HG03196 (cell line): Measurements from ENCODE around the gene ZNF470.
A peak's percentile ranks its signal among the peaks of the same experiment; 100 is the strongest.

Experiments
- ATAC-seq: cut with Tn5 transposase; IDR thresholded peaks from one replicate; pipeline ENCODE4 v1.9.1; 2021; ENCODE audit not compliant: unreplicated experiment

ZNF470 gene

GRCh38 chr19:56567274-56568120, at the start of gene ZNF470:
Gene ZNF470, plus strand, starts transcription at chr19:56567468. Its CDS starts 2,844 bp downstream, at chr19:56570312.
- peak; percentile 96 for ATAC-seq

GRCh38 chr19:56525214-56525860, 41.9 kb upstream of the ZNF470 start:
- no peak for ATAC-seq

- no peak for ATAC-seq
These were observed 29.8 kb upstream of the ZNF470 start for GRCh38 chr19:56537442-56537841.

- peak; percentile 76 for ATAC-seq
These were observed 29.0 kb upstream of the ZNF470 start for GRCh38 chr19:56538254-56538760.

DNA sequence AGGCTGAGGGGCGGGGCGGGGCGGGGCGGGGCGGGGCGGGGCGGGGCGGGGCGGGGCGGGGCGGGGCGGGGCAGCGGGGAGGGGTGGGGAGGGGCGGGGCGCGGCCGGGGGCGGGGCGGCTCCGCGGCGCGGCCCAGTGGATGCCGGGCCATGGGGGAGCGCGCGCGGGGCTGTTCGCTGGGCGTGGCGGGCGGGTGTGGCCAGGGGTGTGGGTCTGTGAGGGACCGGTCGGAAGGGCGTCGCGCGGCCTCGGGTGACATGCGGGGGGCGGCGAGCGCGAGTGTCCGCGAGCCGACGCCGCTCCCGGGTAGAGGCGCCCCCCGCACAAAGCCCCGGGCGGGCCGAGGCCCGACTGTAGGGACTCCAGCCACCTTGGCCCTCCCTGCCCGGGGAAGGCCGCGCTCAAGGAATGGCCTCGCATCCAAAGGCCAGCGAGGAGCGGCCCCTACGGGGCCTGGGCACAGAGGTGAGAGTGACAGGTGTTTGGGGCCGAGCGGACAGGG, 28.5 kb upstream of the ZNF470 start, which contains the start of gene ZFP28:
Gene ZFP28, plus strand, starts transcription at position 188 of the 503 bp plus-strand sequence. Its CDS starts 71 bp downstream, at position 259.
- peak; percentile 41 for ATAC-seq

DNA sequence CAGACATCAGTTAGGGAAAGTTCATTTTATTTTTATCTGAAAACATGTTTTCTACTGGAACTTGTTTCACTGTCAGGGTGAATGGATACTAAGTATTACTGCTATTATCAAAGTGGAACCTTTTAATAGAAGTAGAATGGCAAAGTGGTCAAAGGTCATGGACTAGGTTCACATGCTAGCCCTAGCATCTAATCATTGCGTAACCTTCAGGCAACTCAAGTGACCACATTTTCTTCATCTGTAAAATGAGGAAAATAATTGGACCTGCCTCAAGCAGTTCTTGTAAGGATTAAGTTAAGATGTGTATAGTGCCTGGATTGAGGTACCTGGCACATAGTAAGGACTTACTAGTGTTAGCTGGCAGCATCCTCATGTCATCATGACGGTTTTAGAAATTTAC, 23.5 kb upstream of the ZNF470 start:
- no peak for ATAC-seq

- ATAC-seq: no peak
These were observed 19.7 kb upstream of the ZNF470 start for GRCh38 chr19:56547535-56547934.

GRCh38 chr19:56554272-56554869, 12.9 kb upstream of the ZNF470 start:
- no peak for ATAC-seq

DNA sequence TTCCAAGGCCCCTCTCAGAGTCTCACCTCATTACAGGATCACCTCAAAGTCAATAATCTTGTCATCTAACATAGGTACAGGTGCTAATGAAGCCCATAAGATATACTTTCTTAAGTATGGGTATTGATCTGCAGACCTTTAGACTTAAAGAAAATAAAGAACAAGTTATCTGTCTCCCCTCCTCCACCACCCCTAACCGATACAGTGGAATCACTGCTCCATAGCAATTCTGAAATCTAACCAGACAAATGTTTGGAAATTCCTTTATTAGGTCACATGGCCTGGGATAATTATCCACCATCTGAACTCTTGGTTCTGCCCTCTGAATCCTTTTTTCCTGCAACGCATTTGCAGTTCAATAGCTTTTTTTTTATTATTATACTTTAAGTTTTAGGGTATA, 4.5 kb upstream of the ZNF470 start:
- ATAC-seq: no peak

DNA sequence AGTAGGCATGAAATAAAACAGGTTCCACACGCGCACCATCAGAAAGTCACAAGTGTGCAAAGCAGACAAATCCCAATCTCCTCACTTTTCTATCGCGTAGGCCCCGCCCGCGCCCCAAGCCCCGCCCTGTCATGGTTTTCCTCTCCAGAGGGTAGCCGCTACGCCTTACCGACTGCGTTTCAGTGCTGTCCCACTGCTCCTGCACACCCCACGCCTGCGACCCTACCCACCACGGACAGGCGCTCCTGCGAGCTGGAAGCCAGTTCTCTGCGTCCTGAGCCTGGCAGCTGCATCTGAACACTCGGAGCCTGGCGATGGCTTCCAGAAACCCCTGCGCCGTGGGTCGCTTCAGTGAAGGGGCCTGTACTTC, 379 bp upstream of the ZNF470 start:
- ATAC-seq: peak; percentile 14

DNA sequence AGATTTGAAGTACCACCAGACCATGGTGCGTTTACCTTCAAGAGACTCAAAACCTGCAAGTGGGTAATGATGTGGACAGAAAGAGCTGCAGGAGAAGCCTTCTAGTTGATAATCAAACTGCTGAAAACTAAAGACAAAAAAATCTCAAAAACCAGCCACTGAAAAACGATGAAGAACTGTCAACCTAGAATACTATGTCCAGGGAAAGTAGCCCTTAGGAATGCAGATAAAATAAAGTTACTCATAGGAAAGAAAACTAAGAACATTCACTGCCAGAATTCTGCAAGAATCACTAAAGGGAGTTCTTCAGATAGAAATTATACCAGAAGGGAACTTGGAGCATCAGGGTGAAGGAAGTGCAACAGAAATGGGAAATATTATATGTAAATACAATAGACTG, 5.3 kb downstream of the ZNF470 start:
- ATAC-seq: no peak

DNA sequence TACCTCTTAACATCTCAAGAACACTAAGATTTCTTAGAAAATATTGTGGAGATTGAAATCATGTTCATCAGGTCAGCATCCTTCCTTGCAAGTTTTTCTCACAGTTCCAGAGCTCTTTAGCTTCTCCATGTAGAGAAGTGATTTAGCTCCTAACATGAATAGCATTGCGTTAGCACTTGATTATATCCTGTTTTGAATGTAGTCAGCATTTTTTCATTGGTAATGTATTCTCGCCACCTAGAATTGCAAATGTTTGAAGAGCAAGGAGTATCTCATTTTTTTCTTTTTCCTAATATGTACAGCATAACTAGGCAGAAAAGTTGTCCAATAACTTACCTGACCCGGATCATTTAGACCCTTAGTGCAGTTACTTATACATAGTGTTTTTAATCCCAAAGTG, 6.6 kb downstream of the ZNF470 start:
- ATAC-seq: no peak

- no peak for ATAC-seq
These were observed 10.7 kb downstream of the ZNF470 start for GRCh38 chr19:56577719-56578602.

DNA sequence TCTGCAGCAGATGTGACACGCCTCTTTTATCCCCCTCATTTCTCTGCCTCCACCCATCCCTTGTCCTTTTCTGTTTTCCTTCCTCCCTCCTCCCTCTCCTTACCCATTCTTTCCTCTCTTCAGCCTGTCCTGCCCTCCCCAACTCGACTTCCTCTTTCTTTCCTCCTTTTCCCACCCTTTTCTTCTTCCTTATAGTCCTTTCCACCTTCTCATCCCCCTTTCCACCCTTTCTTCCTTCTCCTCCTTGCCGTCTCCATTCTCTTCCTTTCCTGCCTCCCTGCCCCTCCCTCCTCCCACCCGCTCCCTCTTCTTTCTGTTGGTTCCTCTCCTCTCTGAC, 27.1 kb downstream of the ZNF470 start:
- no peak for ATAC-seq

DNA sequence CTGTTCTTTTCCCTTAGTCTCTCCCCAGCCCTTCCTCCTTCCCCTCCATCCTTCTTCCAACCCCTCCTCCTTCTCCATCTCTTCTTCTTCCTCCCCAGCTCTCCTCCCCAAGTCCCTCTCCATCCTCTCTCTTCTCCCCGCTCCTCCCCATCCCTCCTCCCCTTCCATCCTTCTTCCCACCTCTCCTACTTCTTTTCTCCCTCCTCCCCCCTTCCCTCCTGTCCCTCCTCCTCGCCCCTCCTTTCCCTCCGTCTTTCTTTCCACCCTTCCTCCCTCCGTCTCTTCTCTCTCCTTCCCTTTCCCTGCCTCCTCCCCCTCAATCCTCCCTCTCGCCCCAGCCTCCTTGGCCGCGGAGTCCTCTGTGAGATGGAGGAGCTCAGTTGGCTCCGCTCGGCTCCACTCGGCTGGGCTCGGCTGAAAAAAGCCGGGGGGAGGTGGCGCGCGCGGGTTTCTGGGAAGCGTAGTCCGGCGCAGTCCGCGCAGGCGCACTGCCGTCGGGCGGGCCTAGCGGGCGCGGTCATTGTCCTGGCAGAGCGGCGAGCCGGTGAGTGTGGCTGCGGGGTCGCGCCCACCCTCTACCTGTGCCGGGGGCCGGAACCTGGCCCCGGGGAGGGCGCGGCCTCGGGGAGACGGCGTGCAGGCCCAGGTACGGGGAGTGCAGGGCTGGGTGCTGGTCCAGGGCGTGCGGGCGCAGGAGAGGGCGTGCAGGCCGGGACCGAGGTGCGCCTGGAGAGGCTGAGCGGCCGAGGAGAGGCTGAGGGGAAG, 27.7 kb downstream of the ZNF470 start, which contains the start of gene ZNF71:
Gene ZNF71, plus strand, starts transcription at position 520 of the 765 bp plus-strand sequence. CDS start 6,257 bp downstream, outside the sequence.
- ATAC-seq: peak; percentile 88

DNA sequence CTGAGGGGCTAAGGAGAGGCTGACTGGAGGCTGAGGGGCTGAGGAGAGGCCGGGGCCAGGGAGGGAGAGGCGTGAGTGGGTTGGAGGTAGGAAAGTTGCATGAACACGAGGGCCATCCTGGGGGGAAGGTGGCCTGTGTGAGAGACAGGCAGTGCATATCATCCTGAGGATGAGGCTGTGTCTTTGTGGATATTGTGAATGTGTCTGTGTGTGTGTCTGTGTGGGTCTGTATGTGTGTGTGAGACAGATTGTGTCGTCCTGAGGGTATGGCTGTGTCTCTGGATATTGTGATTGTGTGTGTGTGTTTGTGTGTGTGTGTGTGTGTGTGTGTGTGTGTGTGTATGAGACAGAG, 28.3 kb downstream of the ZNF470 start:
- peak; percentile 17 for ATAC-seq

DNA sequence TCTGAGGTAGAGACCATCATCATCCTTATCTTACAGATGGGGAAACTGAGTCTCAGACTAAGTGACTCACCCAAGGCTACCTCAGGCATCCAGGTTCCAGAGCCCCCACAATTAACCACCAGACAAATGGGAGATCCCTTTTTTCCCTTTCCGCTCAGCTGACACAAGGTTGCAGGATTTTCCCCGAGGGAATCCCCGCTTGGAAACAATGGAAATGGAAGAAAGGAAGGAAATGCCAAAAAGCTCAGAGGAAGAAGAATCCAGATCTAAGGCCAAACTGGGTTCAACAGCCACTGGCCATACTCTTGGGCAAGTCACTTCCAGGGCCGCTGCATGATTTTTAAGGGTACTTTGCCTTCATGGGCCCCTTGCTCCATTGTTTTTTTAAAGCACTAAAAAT, 29.4 kb downstream of the ZNF470 start:
- no peak for ATAC-seq

GRCh38 chr19:56597696-56598095, 30.4 kb downstream of the ZNF470 start:
- no peak for ATAC-seq

- no peak for ATAC-seq
These were observed 34.1 kb downstream of the ZNF470 start for GRCh38 chr19:56601375-56601774.

- ATAC-seq: no peak
These were observed 36.6 kb downstream of the ZNF470 start for GRCh38 chr19:56603829-56604228.
